ENCODE measurements around the gene U2AF1L4. TPM values are rescaled to one million over a fixed set of nuclear protein-coding genes. Genes with fewer than 3 reads are reported as not detected.

Gene U2AF1L4
- polyA plus RNA-seq, 1 donor from 2014 or later, result 57.0 TPM

DNA sequence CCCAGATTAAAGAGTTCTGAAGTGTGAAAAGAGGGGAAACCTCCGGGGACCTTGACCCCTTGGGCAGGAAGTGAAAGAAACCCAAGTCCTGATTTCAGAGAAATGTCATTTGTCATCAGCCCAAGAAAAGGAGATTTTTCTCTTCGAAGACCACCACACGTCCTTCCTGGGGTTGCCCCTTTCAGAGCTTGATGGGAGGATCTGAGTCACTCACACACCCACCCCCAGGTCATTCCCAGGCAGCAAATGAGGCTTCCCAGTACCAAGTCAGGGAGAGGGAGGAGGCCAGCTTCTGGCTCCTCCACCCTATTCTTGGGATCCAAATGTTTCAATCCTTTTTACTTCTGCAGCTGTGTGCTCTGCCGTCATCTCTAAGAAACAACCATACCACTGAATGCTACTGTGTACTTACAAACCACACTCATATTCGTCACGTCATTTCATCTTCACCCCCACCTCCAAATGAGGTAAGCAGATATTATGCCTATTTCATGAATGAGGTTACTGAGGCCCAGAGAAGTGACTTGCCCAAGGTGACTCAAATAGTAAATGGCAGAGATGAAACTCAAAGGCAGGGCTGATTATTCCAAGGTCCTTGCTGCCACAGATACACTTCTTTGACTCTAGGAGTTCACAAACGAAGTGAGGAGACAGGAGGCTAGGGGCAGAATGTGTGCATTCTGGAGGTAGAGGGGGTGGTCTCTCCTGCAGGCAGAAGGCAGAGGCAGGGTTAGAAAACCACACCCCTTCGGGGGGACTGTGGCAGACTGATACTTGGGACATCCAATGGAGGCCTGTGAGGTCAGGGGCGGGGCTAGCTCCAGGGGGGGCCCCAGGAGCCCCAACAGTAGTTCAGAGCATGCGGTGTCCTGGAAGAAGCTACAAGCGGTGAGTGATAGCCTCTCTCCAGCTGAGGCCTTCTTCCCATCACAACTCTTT, 32.4 kb downstream of the U2AF1L4 start:
- Histone ChIP-seq H3K27ac (ENCODE audit: low read length) (no peak overlapping the region), H3K9me3 (ENCODE audit: low read length) (no peaks in the 10 kb centered on the region), H3K27me3 (ENCODE audit: insufficient read depth, low read depth, low read length) (no peaks in the 10 kb centered on the region), H3K79me2 (replicated peaks; ENCODE audit: insufficient read depth, low read length) (no peaks in the 10 kb centered on the region), H3F3A (ENCODE audit: insufficient read depth, low read length, poor library complexity, severe bottlenecking) (no peaks in the 10 kb centered on the region), H3K36me3 (ENCODE audit: insufficient read depth, low read length) (no peaks in the 10 kb centered on the region), H2AFZ (ENCODE audit: low read depth, low read length) (no peak overlapping the region), H3K4me3 (ENCODE audit: low read length) (no peak overlapping the region), H3K4me2 (ENCODE audit: low read length) (no peak overlapping the region), H4K20me1 (ENCODE audit: insufficient read depth) (no peaks in the 10 kb centered on the region), H3K9me2 (ENCODE audit: insufficient read depth, low read length) (no peaks in the 10 kb centered on the region), H3K9ac (ENCODE audit: low read length) (no peak overlapping the region)
- TF ChIP-seq EP300 (conservative IDR thresholded peaks at IDR 0.05; ENCODE audit: poor library complexity, severe bottlenecking), result no peak
- TF ChIP-seq EZH2 (IDR thresholded peaks at IDR 0.05; ENCODE audit: borderline replicate concordance, insufficient read depth, low read length, poor library complexity, severe bottlenecking), result no peak
- TF ChIP-seq, protein P1, sequence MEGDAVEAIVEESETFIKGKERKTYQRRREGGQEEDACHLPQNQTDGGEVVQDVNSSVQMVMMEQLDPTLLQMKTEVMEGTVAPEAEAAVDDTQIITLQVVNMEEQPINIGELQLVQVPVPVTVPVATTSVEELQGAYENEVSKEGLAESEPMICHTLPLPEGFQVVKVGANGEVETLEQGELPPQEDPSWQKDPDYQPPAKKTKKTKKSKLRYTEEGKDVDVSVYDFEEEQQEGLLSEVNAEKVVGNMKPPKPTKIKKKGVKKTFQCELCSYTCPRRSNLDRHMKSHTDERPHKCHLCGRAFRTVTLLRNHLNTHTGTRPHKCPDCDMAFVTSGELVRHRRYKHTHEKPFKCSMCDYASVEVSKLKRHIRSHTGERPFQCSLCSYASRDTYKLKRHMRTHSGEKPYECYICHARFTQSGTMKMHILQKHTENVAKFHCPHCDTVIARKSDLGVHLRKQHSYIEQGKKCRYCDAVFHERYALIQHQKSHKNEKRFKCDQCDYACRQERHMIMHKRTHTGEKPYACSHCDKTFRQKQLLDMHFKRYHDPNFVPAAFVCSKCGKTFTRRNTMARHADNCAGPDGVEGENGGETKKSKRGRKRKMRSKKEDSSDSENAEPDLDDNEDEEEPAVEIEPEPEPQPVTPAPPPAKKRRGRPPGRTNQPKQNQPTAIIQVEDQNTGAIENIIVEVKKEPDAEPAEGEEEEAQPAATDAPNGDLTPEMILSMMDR (IDR thresholded peaks at IDR 0.05; ENCODE audit: poor library complexity, severe bottlenecking), result no peak
- TF ChIP-seq TAF1 (IDR thresholded peaks at IDR 0.05; ENCODE audit: low read depth), result no peak
- no peak for TF ChIP-seq SMC3 (conservative IDR thresholded peaks at IDR 0.05; ENCODE audit: poor library complexity)
- TF ChIP-seq POLR2AphosphoS5 (IDR thresholded peaks at IDR 0.05), result no peak
- TF ChIP-seq, protein P2, sequence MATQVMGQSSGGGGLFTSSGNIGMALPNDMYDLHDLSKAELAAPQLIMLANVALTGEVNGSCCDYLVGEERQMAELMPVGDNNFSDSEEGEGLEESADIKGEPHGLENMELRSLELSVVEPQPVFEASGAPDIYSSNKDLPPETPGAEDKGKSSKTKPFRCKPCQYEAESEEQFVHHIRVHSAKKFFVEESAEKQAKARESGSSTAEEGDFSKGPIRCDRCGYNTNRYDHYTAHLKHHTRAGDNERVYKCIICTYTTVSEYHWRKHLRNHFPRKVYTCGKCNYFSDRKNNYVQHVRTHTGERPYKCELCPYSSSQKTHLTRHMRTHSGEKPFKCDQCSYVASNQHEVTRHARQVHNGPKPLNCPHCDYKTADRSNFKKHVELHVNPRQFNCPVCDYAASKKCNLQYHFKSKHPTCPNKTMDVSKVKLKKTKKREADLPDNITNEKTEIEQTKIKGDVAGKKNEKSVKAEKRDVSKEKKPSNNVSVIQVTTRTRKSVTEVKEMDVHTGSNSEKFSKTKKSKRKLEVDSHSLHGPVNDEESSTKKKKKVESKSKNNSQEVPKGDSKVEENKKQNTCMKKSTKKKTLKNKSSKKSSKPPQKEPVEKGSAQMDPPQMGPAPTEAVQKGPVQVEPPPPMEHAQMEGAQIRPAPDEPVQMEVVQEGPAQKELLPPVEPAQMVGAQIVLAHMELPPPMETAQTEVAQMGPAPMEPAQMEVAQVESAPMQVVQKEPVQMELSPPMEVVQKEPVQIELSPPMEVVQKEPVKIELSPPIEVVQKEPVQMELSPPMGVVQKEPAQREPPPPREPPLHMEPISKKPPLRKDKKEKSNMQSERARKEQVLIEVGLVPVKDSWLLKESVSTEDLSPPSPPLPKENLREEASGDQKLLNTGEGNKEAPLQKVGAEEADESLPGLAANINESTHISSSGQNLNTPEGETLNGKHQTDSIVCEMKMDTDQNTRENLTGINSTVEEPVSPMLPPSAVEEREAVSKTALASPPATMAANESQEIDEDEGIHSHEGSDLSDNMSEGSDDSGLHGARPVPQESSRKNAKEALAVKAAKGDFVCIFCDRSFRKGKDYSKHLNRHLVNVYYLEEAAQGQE (IDR thresholded peaks at IDR 0.05; ENCODE audit: borderline replicate concordance), result no peak
- no peak for TF ChIP-seq MXI1 (conservative IDR thresholded peaks at IDR 0.05; ENCODE audit: poor library complexity, severe bottlenecking)
- TF ChIP-seq RAD21 (conservative IDR thresholded peaks at IDR 0.05), result no peak

DNA sequence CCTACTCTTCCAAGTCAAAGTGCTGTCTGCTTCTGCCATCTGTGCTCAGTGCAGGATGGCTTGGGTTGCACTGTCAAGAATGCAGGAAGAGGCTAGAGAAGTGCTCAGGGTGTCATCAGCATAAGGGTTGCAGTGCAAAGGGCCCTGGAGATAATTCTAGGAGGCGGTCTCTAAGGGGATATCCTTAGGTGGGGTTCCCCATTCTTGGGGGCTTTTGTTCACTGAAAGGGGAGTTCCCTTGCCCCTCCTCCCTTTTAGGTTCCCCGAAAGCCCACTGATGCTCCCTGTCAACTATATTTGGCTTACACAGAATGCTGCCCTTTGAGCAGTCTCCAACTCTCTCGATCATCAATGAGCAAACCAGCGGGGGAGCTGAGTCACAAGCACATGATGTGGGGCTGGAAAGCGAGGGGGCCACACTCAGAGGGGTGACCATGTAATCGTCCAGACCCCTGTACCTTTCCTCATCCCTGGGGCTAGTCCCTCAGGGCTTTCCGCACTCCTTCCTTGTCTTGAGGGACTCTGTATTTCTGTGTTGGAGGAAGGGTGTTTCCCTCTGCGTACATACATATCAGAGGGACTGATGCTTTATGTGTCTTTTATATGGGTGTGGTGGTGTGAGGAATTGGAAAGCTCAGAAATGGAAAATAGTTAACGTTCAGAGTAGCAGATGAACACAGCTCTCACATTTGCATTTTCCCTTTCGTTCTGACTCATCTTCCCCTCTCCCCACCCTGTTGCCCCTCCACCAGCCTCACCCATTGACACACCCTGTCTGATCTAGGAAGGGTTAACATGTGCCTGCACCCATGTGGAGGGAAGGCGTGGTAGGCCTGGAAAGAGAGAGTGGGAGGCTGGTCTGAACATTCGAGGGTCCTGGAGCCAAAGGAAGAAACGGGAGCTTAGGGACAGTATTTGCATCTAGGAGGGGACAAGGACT, 34.2 kb downstream of the U2AF1L4 start:
- no peak for TF ChIP-seq EP300 (conservative IDR thresholded peaks at IDR 0.05; ENCODE audit: poor library complexity, severe bottlenecking)
- TF ChIP-seq SMC3 (conservative IDR thresholded peaks at IDR 0.05; ENCODE audit: poor library complexity), result no peak
- TF ChIP-seq, protein P1 (IDR thresholded peaks at IDR 0.05; ENCODE audit: poor library complexity, severe bottlenecking), result no peak
- TF ChIP-seq MXI1 (conservative IDR thresholded peaks at IDR 0.05; ENCODE audit: poor library complexity, severe bottlenecking), result no peak
- TF ChIP-seq RAD21 (conservative IDR thresholded peaks at IDR 0.05), result no peak
- no peak for TF ChIP-seq TAF1 (IDR thresholded peaks at IDR 0.05; ENCODE audit: low read depth)
- TF ChIP-seq, protein P2 (IDR thresholded peaks at IDR 0.05; ENCODE audit: borderline replicate concordance), result no peak
- TF ChIP-seq EZH2 (IDR thresholded peaks at IDR 0.05; ENCODE audit: borderline replicate concordance, insufficient read depth, low read length, poor library complexity, severe bottlenecking), result no peak
- TF ChIP-seq POLR2AphosphoS5 (IDR thresholded peaks at IDR 0.05), result no peak
- Histone ChIP-seq H3K4me3 (ENCODE audit: low read length) (no peak overlapping the region), H3F3A (ENCODE audit: insufficient read depth, low read length, poor library complexity, severe bottlenecking) (no peaks in the 10 kb centered on the region), H3K4me2 (ENCODE audit: low read length) (no peak overlapping the region), H3K9me2 (ENCODE audit: insufficient read depth, low read length) (no peaks in the 10 kb centered on the region), H3K36me3 (ENCODE audit: insufficient read depth, low read length) (no peaks in the 10 kb centered on the region), H4K20me1 (ENCODE audit: insufficient read depth) (no peaks in the 10 kb centered on the region), H3K9me3 (ENCODE audit: low read length) (no peaks in the 10 kb centered on the region), H3K27me3 (ENCODE audit: insufficient read depth, low read depth, low read length) (no peaks in the 10 kb centered on the region), H3K79me2 (replicated peaks; ENCODE audit: insufficient read depth, low read length) (no peaks in the 10 kb centered on the region), H3K27ac (ENCODE audit: low read length) (no peak overlapping the region), H2AFZ (ENCODE audit: low read depth, low read length) (no peak overlapping the region), H3K9ac (ENCODE audit: low read length) (no peak overlapping the region)
